Measurements from ENCODE around the gene LAMB1.

Gene LAMB1

DNA sequence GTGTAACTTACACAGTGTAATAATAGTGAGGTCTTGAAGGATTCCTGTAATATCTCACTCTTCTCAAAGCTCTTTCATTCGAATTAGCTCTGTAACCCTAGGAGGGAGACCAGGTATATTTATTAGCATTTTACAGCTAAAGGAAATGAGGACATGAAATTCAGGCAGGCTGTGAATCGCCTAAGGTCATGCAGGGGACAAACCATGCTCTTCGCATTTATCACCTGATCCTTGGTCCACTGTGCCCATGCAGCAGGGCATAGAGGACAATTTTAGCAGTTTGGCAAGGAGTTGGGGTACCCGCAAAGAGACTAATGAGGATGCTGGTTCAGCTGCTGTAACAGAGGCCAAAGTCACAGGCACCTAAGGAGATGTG is 14.8 kb upstream of the LAMB1 start:
- DNase-seq (ENCODE audit: low read depth in 2 of 2), result no peak

DNA sequence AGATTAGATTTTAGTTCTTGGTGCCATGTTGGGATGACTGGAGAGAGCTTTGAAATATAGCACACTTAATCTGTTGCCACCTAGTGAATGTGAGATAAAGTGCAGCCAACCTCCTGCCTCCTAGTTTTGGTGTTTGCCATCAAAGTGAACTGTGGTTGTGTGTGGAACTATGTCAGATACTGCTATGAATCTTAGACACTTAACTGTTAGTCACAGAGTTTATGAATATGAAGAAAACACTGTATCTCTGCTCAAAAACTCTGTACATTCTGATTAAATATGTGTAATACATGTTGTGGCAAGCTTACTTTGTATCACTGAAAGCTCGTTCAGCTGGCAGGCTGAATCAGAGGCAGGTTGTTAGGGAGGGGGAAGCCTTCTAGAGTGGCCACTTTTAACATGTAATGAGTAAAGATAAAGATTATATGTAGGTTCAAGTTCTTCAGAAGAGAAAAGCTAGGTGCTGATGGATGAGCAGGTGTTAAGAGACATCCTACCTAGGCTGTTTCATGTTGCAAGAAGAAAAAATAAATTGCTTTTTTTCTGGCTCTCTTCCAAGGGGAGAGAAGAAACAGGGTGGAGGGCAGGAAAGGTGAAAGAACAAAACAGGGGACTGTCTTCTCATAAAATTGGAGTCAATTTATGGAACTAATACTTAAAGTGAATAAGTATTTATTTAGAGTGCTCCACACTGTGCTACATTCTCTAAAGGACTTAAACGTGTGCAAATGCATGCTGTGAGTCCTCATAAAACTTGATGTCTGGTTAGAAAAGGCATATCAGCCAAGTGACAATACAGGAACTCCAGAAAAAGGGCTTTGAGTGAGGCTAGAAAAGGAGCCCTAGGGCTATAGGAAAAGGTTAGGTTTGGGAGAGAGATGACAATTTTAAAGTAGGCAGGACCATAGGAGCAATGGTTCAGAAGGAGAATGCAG is 14.1 kb upstream of the LAMB1 start:
- no peak for DNase-seq (ENCODE audit: low read depth in 2 of 2)

DNA sequence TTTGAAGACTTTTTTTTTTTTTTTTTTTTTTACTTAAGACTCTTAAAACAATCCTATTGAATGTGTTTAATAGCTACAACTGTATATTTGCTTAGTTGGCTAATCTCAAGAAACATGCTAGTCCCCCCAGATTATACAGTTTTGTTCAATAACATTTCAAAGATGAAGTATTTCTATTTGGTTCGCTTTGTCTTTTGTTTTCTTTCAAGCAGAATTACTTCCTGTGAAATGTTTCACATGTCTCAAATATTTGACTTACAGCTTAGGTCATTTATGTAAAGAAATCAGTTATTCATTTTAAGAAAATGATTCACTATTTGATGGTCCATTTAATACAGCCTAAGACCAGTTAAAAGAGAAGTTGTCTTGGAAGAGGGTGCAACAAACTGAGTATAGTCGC is 12.8 kb upstream of the LAMB1 start:
- DNase-seq (ENCODE audit: low read depth in 2 of 2), result no peak

- DNase-seq (ENCODE audit: low read depth in 2 of 2), result no peak
Observed at GRCh38 chr7:108014747-108015682, 12.1 kb upstream of the LAMB1 start.

- DNase-seq (ENCODE audit: low read depth in 2 of 2), result no peak
Observed at GRCh38 chr7:108014215-108014614, 11.3 kb upstream of the LAMB1 start.

- DNase-seq (ENCODE audit: low read depth in 2 of 2), result no peak
Observed at GRCh38 chr7:108012499-108013430, 9.8 kb upstream of the LAMB1 start.

DNA sequence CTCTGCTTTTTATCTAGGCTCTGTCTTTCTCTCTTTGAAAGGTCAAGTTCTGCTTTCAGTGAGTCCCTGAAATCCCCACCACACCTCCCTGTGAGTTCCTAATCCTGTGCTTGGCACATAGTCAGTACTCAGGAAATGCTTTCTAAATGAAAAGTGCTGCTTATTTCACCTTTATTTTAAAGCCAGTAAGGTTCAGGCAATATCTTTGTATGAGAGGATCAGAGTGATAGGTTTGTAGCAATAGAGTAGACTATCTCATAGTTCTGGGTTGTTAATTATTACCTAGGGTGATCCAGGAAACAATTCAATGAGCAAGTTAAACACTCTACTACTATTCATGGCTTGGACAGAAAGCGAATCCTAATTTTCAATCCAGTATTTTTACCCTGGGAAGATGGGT is 7.4 kb upstream of the LAMB1 start:
- DNase-seq (ENCODE audit: low read depth in 2 of 2), result no peak

- DNase-seq (ENCODE audit: low read depth in 2 of 2), result no peak
Observed at GRCh38 chr7:108009873-108010272, 6.9 kb upstream of the LAMB1 start.

DNA sequence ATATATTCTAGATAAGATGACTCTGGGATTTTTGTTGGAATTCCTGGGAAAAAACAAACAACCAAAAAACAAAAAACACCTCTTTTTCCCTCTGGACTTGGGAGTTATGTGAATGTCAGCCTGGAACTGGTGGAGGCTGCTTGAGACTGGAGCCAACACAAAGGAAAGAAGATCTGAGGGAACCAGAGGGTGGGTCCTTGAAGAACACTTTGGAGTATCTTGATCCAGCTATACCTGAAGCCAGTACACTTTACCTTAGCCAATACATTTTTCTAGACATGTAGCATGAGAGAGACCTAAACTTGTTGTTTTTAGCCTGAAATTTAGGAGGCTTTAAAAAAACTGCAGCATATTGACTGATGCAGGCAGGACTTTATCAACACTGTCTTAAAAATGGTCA is 5.9 kb upstream of the LAMB1 start:
- DNase-seq (ENCODE audit: low read depth in 2 of 2), result no peak

DNA sequence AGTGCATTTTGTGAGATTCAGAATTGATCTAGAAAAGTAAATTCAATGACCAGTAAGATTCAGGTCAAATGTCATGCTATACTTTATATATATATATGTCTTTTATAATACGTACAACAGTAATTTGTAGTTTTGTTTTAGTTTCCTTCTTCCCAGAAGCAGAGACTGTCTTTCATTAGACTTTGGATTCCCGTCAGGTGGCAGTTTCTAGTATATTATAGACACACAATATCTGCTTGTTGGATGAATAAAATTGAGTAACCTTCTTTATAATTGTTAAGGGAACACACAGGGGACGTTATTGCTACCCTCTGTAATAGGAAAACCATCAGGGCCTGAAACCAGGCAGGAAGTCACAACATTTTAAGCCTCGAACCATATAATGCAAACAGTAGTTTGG is 5.3 kb upstream of the LAMB1 start:
- no peak for DNase-seq (ENCODE audit: low read depth in 2 of 2)

DNA sequence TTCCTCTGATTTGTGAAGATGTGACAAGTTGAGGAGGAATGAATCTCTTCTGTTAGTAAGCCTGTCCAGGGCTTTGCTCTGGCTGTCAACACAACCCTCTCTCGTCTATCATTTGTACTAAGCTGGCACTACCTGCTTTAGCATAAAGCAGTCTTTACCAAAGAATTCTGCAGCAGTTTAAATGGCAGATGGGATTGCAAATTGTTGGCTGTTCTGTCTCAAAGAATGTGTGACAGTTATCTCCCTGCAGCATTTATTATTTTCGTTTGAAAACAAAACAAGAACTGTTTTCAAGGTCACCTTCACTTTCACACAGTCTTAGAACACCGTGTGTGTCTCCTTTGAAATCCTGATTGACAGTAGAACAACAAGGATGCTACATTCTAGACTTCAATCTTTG is 4.8 kb upstream of the LAMB1 start:
- DNase-seq (ENCODE audit: low read depth in 2 of 2), result no peak

- no peak for DNase-seq (ENCODE audit: low read depth in 2 of 2)
Observed at GRCh38 chr7:108007261-108007660, 4.3 kb upstream of the LAMB1 start.

GRCh38 chr7:108004220-108005142 is 1.5 kb upstream of the LAMB1 start:
- no peak for DNase-seq (ENCODE audit: low read depth in 2 of 2)

DNA sequence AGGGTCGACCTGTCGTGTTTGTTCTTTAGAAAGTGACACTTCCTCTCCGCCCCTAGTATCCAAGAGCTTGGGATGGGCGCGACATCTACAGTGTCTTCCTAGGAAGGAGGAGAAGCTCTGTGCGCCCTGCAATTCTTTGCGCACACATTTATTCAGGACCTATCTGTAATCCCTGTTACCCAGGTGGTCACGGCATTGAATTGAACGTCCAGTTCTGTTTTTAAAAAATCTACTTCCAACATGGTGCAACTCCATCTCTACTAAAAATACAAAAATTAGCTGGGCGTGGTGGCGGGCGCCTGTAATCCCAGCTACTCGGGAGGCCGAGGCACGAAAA is 606 bp upstream of the LAMB1 start:
- DNase-seq (ENCODE audit: low read depth in 2 of 2), result no peak

DNA sequence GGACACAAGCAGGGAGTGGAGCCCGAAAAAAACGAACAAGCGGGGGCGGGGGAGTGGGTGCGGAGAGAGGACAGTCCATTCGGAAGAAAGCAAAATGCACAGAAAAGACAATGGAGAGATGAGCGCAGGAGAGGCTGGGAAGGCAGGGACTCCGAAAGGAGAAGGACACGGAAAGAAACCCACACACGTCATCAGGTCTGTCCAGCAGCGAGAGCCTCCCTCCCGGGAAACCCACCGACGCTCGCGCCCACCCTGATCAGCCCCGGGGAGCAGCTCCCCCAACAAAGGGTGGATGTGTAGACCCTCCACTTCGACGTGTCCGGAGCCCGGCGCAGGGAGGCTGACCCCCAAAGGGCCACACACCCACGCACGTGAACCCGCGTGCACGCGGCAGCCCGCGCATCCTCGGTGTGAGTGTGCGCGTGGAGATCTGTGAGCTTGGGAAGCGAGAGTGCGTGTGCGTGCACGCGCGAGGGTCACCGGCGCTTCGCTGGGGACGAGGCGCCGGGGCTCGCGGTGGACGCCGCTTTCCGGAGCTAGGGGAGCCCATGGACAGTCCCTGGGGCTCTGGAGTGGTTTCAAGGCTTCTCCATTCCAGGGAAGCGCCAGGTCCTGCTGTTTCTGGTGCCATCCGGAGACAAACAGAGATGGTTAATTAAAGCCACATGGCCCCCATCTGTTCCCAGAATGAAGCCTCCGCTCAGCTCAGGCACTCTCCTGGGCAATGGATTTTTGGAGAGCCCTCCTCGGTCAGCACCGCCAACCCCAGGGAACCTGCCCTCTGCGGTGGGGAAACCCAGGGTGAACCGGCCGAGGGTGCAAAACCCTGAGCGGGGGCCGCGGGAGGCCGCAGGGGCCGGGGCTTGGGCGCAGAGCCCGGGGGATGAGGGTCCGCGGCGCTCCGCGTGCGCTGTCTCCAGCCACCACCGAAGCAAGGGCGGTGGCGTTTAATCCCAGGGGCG is 916 bp downstream of the LAMB1 start:
- DNase-seq (ENCODE audit: low read depth in 2 of 2), result no peak

- no peak for DNase-seq (ENCODE audit: low read depth in 2 of 2)
Observed at GRCh38 chr7:108000875-108001763, 1.8 kb downstream of the LAMB1 start.

GRCh38 chr7:107999779-108000560 is 3.0 kb downstream of the LAMB1 start:
- DNase-seq (ENCODE audit: low read depth in 2 of 2), result no peak

Measured in stimulated activated CD8-positive, alpha-beta memory T cell treated with anti-CD3 and anti-CD28 coated beads, Interleukin-15, amount 100 ng/mL, for 4 hours (primary cell).